ENCODE measurements around the gene NDUFB4.

DNA sequence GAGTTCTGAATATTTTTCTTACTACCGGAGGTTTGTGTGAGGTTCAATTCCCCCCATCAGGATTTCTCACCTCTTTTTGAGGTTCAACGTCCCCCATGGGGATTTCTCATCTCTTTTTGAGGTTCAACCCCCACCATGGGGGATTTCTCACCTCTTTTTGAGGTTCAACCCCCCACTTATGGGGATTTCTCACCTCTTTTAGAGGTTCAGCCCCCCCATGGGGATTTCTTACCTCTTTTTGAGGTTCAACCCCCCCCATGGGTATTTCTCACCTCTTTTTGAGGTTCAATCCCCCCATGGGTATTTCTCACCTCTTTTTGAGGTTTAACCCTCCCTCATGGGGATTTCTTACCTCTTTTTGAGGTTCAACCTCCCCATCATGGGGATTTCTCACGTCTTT is 26.3 kb downstream of the NDUFB4 start:
- TF ChIP-seq TAF1 (conservative IDR thresholded peaks at IDR 0.05) (no peak), MAX (IDR thresholded peaks at IDR 0.05) (no peak)
- TF ChIP-seq, protein P1, sequence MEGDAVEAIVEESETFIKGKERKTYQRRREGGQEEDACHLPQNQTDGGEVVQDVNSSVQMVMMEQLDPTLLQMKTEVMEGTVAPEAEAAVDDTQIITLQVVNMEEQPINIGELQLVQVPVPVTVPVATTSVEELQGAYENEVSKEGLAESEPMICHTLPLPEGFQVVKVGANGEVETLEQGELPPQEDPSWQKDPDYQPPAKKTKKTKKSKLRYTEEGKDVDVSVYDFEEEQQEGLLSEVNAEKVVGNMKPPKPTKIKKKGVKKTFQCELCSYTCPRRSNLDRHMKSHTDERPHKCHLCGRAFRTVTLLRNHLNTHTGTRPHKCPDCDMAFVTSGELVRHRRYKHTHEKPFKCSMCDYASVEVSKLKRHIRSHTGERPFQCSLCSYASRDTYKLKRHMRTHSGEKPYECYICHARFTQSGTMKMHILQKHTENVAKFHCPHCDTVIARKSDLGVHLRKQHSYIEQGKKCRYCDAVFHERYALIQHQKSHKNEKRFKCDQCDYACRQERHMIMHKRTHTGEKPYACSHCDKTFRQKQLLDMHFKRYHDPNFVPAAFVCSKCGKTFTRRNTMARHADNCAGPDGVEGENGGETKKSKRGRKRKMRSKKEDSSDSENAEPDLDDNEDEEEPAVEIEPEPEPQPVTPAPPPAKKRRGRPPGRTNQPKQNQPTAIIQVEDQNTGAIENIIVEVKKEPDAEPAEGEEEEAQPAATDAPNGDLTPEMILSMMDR (IDR thresholded peaks at IDR 0.05; ENCODE audit: low read depth, low read length, missing input control) = no peak

Data from liver (tissue), 3 donors.